WTC11 (cell line): ENCODE results near the gene CNNM3. TPM values are rescaled to one million over a fixed set of nuclear protein-coding genes. Genes with fewer than 3 reads are reported as not detected.

Experiments
- ATAC-seq: fragments of 200-7000 bp; cut with Tn5 transposase; 2 replicates; pipeline ENCODE4 v1.10.0; 2021; ENCODE audit warnings: mild to moderate bottlenecking, moderate library complexity
- CTCF ChIA-PET: fragments of 300-600 bp; sonication (Branson Sonifier 250); formaldehyde crosslinking; loops from one replicate; lab custom pipeline; 2021; ENCODE audit warnings: antibody characterized with exemption; lab: Charles Lee
- POLR2A ChIA-PET: fragments of 350-600 bp; sonication (Branson Sonifier 250); formaldehyde crosslinking; loops from one replicate; lab custom pipeline; 2021; ENCODE audit warnings: antibody characterized with exemption; lab: Charles Lee
- DNase-seq: peaks from one replicate; pipeline ENCODE4 v3.0.0; 2021; ENCODE audit warnings: low spot score
- H3K27ac Mint-ChIP-seq: 2 replicates; pipeline ENCODE4 v1.8.0; 2021; ENCODE audit warnings: mixed read lengths
- H3K27me3 Mint-ChIP-seq: 2 replicates; pipeline ENCODE4 v1.8.0; 2021; ENCODE audit warnings: low read depth, mild to moderate bottlenecking, moderate library complexity, mixed read lengths
- H3K36me3 Mint-ChIP-seq: 2 replicates; pipeline ENCODE4 v1.8.0; 2021; ENCODE audit warnings: mixed read lengths
- H3K4me1 Mint-ChIP-seq: 2 replicates; pipeline ENCODE4 v1.8.0; 2022; ENCODE audit warnings: mixed read lengths
- H3K4me3 Mint-ChIP-seq: 2 replicates; pipeline ENCODE4 v1.8.0; 2021; ENCODE audit warnings: mild to moderate bottlenecking, moderate library complexity, mixed read lengths
- H3K9me3 Mint-ChIP-seq: 2 replicates; pipeline ENCODE4 v1.8.0; 2021; ENCODE audit warnings: mixed read lengths
- ATF1 ChIP-seq: sonication (generic); formaldehyde crosslinking; IDR thresholded peaks from 2 replicates; pipeline ENCODE4 v1.8.1; 2023; ENCODE audit warnings: mild to moderate bottlenecking, moderate library complexity, missing genetic modification reagents
- CREB1 ChIP-seq: sonication (generic); formaldehyde crosslinking; IDR thresholded peaks from 2 replicates; pipeline ENCODE4 v1.8.0; 2023; ENCODE audit warnings: mild to moderate bottlenecking, missing genetic modification reagents
- ELF4 ChIP-seq: sonication (generic); formaldehyde crosslinking; IDR thresholded peaks from 2 replicates; pipeline ENCODE4 v1.8.1; 2022; ENCODE audit warnings: low read depth, mild to moderate bottlenecking, moderate library complexity, missing genetic modification reagents
- ETV6 ChIP-seq: sonication (generic); formaldehyde crosslinking; IDR thresholded peaks from 2 replicates; pipeline ENCODE4 v1.8.1; 2022; ENCODE audit warnings: mild to moderate bottlenecking, missing genetic modification reagents
- GRHL2 ChIP-seq: fragments of 250-450 bp; sonication (Bioruptor Pico); IDR thresholded peaks from 2 replicates; pipeline ENCODE4 v1.8.0; 2022; ENCODE audit warnings: mild to moderate bottlenecking, moderate library complexity; ENCODE audit not compliant: insufficient replicate concordance, severe bottlenecking
- GTF2I ChIP-seq: fragments of 250-450 bp; sonication (Bioruptor Pico); conservative IDR thresholded peaks from 2 replicates; pipeline ENCODE4 v1.4.0; 2021; ENCODE audit warnings: mild to moderate bottlenecking
- HMGXB4 ChIP-seq: sonication (generic); formaldehyde crosslinking; IDR thresholded peaks from 2 replicates; pipeline ENCODE4 v1.8.1; 2023; ENCODE audit warnings: mild to moderate bottlenecking, moderate library complexity, missing genetic modification reagents
- IRF2 ChIP-seq: sonication (generic); formaldehyde crosslinking; IDR thresholded peaks from 2 replicates; pipeline ENCODE4 v1.8.0; 2022; ENCODE audit warnings: low read depth, missing genetic modification reagents, borderline replicate concordance
- JUN ChIP-seq: sonication (generic); formaldehyde crosslinking; IDR thresholded peaks from 2 replicates; pipeline ENCODE4 v1.8.0; 2023; ENCODE audit warnings: mild to moderate bottlenecking, missing genetic modification reagents
- KAT7 ChIP-seq: sonication (generic); formaldehyde crosslinking; IDR thresholded peaks from 2 replicates; pipeline ENCODE4 v1.8.1; 2023; ENCODE audit warnings: missing genetic modification reagents, mild to moderate bottlenecking, borderline replicate concordance
- MYBL2 ChIP-seq: sonication (generic); formaldehyde crosslinking; IDR thresholded peaks from 2 replicates; pipeline ENCODE4 v1.8.1; 2023; ENCODE audit warnings: mild to moderate bottlenecking, moderate library complexity, missing genetic modification reagents
- NFATC4 ChIP-seq: fragments of 250-450 bp; sonication (Bioruptor Pico); IDR thresholded peaks from 2 replicates; pipeline ENCODE4 v1.9.0; 2021; ENCODE audit warnings: mild to moderate bottlenecking
- NFE2L1 ChIP-seq: sonication (generic); formaldehyde crosslinking; IDR thresholded peaks from 2 replicates; pipeline ENCODE4 v1.8.1; 2023; ENCODE audit warnings: missing genetic modification reagents
- NFYB ChIP-seq: sonication (generic); formaldehyde crosslinking; conservative IDR thresholded peaks from 2 replicates; pipeline ENCODE4 v1.8.0; 2022; ENCODE audit warnings: low read depth, missing genetic modification reagents
- PRRX2 ChIP-seq: fragments of 250-450 bp; sonication (Bioruptor Pico); IDR thresholded peaks from 2 replicates; pipeline ENCODE4 v1.8.0; 2021; ENCODE audit warnings: mild to moderate bottlenecking
- RELA ChIP-seq: sonication (generic); formaldehyde crosslinking; IDR thresholded peaks from 2 replicates; pipeline ENCODE4 v1.8.1; 2022; ENCODE audit warnings: missing genetic modification reagents, mild to moderate bottlenecking, borderline replicate concordance
- SP1 ChIP-seq: sonication (generic); formaldehyde crosslinking; conservative IDR thresholded peaks from 2 replicates; pipeline ENCODE4 v1.8.1; 2022; ENCODE audit warnings: missing genetic modification reagents
- STAT6 ChIP-seq: sonication (generic); formaldehyde crosslinking; conservative IDR thresholded peaks from 2 replicates; pipeline ENCODE4 v1.8.1; 2023; ENCODE audit warnings: mild to moderate bottlenecking, low read depth, missing genetic modification reagents, moderate library complexity
- TP53 ChIP-seq: sonication (generic); formaldehyde crosslinking; IDR thresholded peaks from 2 replicates; pipeline ENCODE4 v1.8.1; 2023; ENCODE audit warnings: mild to moderate bottlenecking, missing genetic modification reagents
- ZNF138 ChIP-seq: sonication (generic); formaldehyde crosslinking; conservative IDR thresholded peaks from 2 replicates; pipeline ENCODE4 v1.8.1; 2022; ENCODE audit warnings: mild to moderate bottlenecking, moderate library complexity, missing genetic modification reagents
- ZNF219 ChIP-seq: sonication (generic); formaldehyde crosslinking; IDR thresholded peaks from 2 replicates; pipeline ENCODE4 v1.8.0; 2023; ENCODE audit warnings: missing genetic modification reagents, mild to moderate bottlenecking, borderline replicate concordance
- ZNF317 ChIP-seq: sonication (generic); formaldehyde crosslinking; IDR thresholded peaks from 2 replicates; pipeline ENCODE4 v1.8.1; 2023; ENCODE audit warnings: low read depth, mild to moderate bottlenecking, moderate library complexity, missing genetic modification reagents, borderline replicate concordance
- ZNF671 ChIP-seq: fragments of 250-450 bp; sonication (Bioruptor Pico); IDR thresholded peaks from 2 replicates; pipeline ENCODE4 v1.8.0; 2021; ENCODE audit warnings: mild to moderate bottlenecking
- total RNA-seq: library from RNA; stranded (reverse); gene quantifications from 3 replicates; pipeline ENCODE4 v1.2.3, GENCODE V29; 2021
- TF ChIP-seq, protein P1 (sequence below): sonication (generic); formaldehyde crosslinking; IDR thresholded peaks from 2 replicates; pipeline ENCODE4 v1.8.1; 2023; ENCODE audit warnings: mild to moderate bottlenecking, missing genetic modification reagents, moderate library complexity
- TF ChIP-seq, protein P2 (sequence below): sonication (generic); formaldehyde crosslinking; IDR thresholded peaks from 2 replicates; pipeline ENCODE4 v1.8.0; 2022; ENCODE audit warnings: mild to moderate bottlenecking, missing genetic modification reagents
- TF ChIP-seq, protein P3 (sequence below): fragments of 250-450 bp; sonication (Bioruptor Pico); conservative IDR thresholded peaks from 2 replicates; pipeline ENCODE4 v1.9.0; 2021; ENCODE audit warnings: mild to moderate bottlenecking

CNNM3 gene
- total RNA-seq, 1 experiment from 2014 or later, result 34.9 TPM

DNA sequence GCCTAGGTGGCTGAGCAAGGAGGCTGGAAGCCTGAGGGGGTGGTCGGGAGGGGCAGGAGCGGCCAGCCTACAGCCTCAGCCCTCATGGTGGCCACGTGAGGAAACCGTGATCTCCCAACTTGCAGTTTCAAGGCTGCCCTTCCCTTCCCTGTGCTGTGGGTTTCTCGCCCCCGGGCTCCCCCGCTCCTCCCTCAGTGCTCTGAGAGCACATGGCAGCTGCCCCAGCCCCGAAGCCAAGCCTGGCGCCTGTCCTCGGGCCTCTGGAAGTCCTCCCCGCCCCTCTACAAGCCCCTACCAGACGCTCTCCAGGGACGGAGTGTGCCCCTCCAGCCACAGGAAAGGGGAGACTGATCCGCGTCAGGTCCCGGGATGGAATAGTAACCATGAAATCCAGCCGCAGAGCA is 28.3 kb downstream of the CNNM3 start:
- Mint-ChIP-seq H3K9me3 (no peaks in the 10 kb centered on the region), H3K4me3 (no peak overlapping the region), H3K27me3 (no peaks in the 10 kb centered on the region), H3K27ac (peak overlapping the region; percentile 32; the same call in 1 of the 2 replicates), H3K4me1 (peaks cover 5% of the 10 kb centered on the region; the same call in 1 of the 2 replicates), H3K36me3 (peaks cover 11% of the 10 kb centered on the region)
- CTCF ChIA-PET, result interaction anchor here (0.7 to 1.8 kb wide), 3 partner anchors 14 to 107 kb away, joined by 5 to 11 read pairs (median 8); partner anchors contain the start of gene ANKRD39
- DNase-seq, result no peak
- POLR2A ChIA-PET, result interaction anchor here (0.7 kb wide), 2 partner anchors 76 to 508 kb away, joined by 3 to 11 read pairs; no protein-coding TSS in a partner anchor
- no peak for ATAC-seq
- TF ChIP-seq SP1 (no peak), TP53 (no peak), RELA (no peak), STAT6 (no peak), NFATC4 (CRISPR knock-in tag) (no peak), GTF2I (CRISPR knock-in tag) (no peak), NFE2L1 (CRISPR knock-in tag) (no peak), NFYB (CRISPR knock-in tag) (no peak), ZNF671 (CRISPR knock-in tag) (no peak), ZNF317 (CRISPR knock-in tag) (no peak)
- TF ChIP-seq, protein P1, sequence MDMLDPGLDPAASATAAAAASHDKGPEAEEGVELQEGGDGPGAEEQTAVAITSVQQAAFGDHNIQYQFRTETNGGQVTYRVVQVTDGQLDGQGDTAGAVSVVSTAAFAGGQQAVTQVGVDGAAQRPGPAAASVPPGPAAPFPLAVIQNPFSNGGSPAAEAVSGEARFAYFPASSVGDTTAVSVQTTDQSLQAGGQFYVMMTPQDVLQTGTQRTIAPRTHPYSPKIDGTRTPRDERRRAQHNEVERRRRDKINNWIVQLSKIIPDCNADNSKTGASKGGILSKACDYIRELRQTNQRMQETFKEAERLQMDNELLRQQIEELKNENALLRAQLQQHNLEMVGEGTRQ (CRISPR knock-in tag), result no peak
- TF ChIP-seq, protein P2, sequence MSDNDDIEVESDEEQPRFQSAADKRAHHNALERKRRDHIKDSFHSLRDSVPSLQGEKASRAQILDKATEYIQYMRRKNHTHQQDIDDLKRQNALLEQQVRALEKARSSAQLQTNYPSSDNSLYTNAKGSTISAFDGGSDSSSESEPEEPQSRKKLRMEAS, result no peak

GRCh38 chr2:96846825-96847224 is 30.8 kb downstream of the CNNM3 start:
- Mint-ChIP-seq H3K27me3 (no peaks in the 10 kb centered on the region), H3K36me3 (peaks cover 18% of the 10 kb centered on the region), H3K9me3 (no peaks in the 10 kb centered on the region), H3K4me3 (no peak overlapping the region), H3K4me1 (peaks cover 5% of the 10 kb centered on the region; the same call in 1 of the 2 replicates), H3K27ac (no peak overlapping the region)
- ATAC-seq (no peak), DNase-seq (no peak)
- ChIA-PET POLR2A (interaction anchor here (0.6 kb wide), 1 partner anchor 30 kb away, joined by 4 read pairs; no protein-coding TSS in a partner anchor), CTCF (interaction anchor here (1.6 to 2.7 kb wide), 2 partner anchors 11 to 104 kb away, joined by 6 to 14 read pairs; partner anchors contain the start of gene ANKRD39)
- TF ChIP-seq ELF4 (no peak), ZNF138 (CRISPR knock-in tag) (no peak), ETV6 (CRISPR knock-in tag) (no peak), IRF2 (CRISPR knock-in tag) (no peak), SP1 (no peak), HMGXB4 (CRISPR knock-in tag) (no peak), JUN (no peak), ATF1 (no peak), KAT7 (no peak), ZNF219 (CRISPR knock-in tag) (no peak), NFE2L1 (CRISPR knock-in tag) (no peak), PRRX2 (no peak), NFATC4 (CRISPR knock-in tag) (no peak), CREB1 (CRISPR knock-in tag) (no peak), GRHL2 (no peak), MYBL2 (CRISPR knock-in tag) (no peak)
- TF ChIP-seq, protein P3, sequence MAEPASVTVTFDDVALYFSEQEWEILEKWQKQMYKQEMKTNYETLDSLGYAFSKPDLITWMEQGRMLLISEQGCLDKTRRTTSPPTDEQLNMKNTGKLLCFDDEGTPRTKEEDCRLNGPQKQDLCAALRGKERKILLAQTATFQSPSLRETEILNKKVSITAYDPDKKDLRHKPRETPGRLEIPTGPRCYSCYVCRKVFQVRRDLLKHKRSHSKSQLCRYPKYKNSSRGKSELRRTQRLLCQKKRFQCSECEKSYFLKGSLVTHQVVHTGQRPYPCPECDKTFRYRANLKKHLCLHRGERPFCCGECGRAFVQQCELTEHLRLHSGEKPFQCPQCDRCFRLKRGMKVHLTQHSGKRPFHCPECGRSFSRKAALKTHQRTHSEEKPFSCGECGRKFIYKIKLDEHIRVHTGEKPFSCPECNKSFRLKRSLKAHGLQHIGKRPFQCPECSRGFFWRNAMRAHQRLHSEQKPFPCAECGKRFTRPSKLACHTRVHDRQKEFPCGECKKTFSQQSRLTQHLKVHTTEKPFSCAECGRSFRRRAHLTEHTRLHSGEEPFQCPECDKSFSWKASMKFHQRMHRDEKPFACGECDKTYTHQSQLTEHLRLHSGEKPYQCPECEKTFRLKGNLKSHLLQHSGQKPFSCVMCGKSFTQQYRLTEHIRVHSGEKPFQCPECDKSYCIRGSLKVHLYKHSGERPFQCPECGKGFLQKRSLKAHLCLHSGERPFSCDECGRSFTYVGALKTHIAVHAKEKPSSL (CRISPR knock-in tag), result no peak
